DND-41 (cell line): ENCODE results near the gene CHRNE.
A peak's percentile ranks its signal among the peaks of the same experiment; 100 is the strongest.

Experiments
- CTCF ChIP-seq: IDR thresholded peaks from 2 replicates; pipeline ENCODE4 v1.5.1; 2012; ENCODE audit warnings: borderline replicate concordance, low read length, moderate library complexity, mild to moderate bottlenecking; ENCODE audit not compliant: poor library complexity, severe bottlenecking; ENCODE audit errors: extremely low read depth
- EZH2 ChIP-seq: IDR thresholded peaks from 3 replicates; pipeline ENCODE4 v1.6.1; 2012; ENCODE audit warnings: borderline replicate concordance, low read depth, mild to moderate bottlenecking, moderate library complexity, low read length, inconsistent platforms; ENCODE audit not compliant: severe bottlenecking

- peak; percentile 63 for TF ChIP-seq CTCF
- TF ChIP-seq EZH2: no peak
Measured at GRCh38 chr17:4881761-4882555, 20.9 kb downstream of the CHRNE start.
